Gastrocnemius medialis (tissue), 4 donors: ENCODE data around the gene USP28. TPM values are rescaled to one million over a fixed set of nuclear protein-coding genes. Genes with fewer than 3 reads are reported as not detected.

ENCODE experiments used
- ATAC-seq, 2 donors: fragments of 150-250 bp; one replicate each; pipeline ENCODE4 v1.9.1; 2016
- DNase-seq, 2 donors: peaks; one replicate each; pipeline ENCODE4 v3.0.0-alpha.2; 2019
- H3K27ac ChIP-seq, 4 donors: fragments of 200-600 bp; sonication (generic); 1 replicate in 1 of 4; 2 replicates in 3 of 4; pipeline ENCODE4 v1.5.1; 2016 to 2018; ENCODE audit warnings: mild to moderate bottlenecking in 2 of 4, moderate library complexity in 1 of 4
- H3K27me3 ChIP-seq, 3 donors: fragments of 200-600 bp; sonication (generic) in 2 of 3; 1 replicate in 1 of 3; 2 replicates in 2 of 3; pipeline versions ENCODE4 v1.5.1 to v1.6.0; 2016 to 2019; ENCODE audit warnings: mild to moderate bottlenecking in 1 of 3, moderate library complexity in 1 of 3
- H3K36me3 ChIP-seq, 2 donors: fragments of 200-600 bp; sonication (generic) in 1 of 2; one replicate each; pipeline ENCODE4 v1.5.1; 2017 to 2018
- H3K4me1 ChIP-seq, 2 donors: fragments of 200-600 bp; sonication (generic) in 1 of 2; one replicate each; pipeline ENCODE4 v1.5.1; 2016 to 2017; ENCODE audit warnings: mild to moderate bottlenecking in 2 of 2
- H3K4me3 ChIP-seq, 4 donors: fragments of 200-600 bp; sonication (generic) in 3 of 4; 1 replicate in 1 of 4; 2 replicates in 3 of 4; pipeline ENCODE4 v1.5.1; 2016 to 2019; ENCODE audit warnings: mild to moderate bottlenecking in 2 of 4
- H3K9me3 ChIP-seq, 3 donors: fragments of 200-600 bp; sonication (generic) in 2 of 3; 1 replicate in 1 of 3; 2 replicates in 2 of 3; pipeline ENCODE4 v1.5.1; 2016 to 2019
- CTCF ChIP-seq, 5 experiments: fragments of 450-650 bp in 3 of 5; fragments of 200-600 bp in 2 of 5; sonication (generic) in 2 of 5; IDR thresholded peaks in 4 of 5; conservative IDR thresholded peaks in 1 of 5; 1 replicate in 4 of 5; 2 replicates in 1 of 5; pipeline ENCODE4 v1.5.1; 2016 to 2019; ENCODE audit warnings: antibody characterized with exemption in 5 of 5, mild to moderate bottlenecking in 3 of 5, moderate library complexity in 3 of 5
- POLR2A ChIP-seq, 2 donors: fragments of 450-650 bp; IDR thresholded peaks; one replicate each; pipeline ENCODE4 v1.6.1; 2017; ENCODE audit warnings: antibody characterized with exemption in 2 of 2, mild to moderate bottlenecking in 2 of 2, moderate library complexity in 2 of 2
- in situ Hi-C, 4 donors: fragments of 200-750 bp; cut with MboI; loops; one replicate each; pipeline versions ENCODE4 v1.15.0 to v1.8.0; 2017; ENCODE audit warnings: low sequenced_read_pairs in 4 of 4
- intact Hi-C: fragments of 100-400 bp; cut with DNase I; formaldehyde crosslinking; loops from one replicate; pipeline ENCODE4 v1.15.1; 2023; ENCODE audit warnings: low total_unique reads
- total RNA-seq, 4 donors: library from RNA; depleted of rRNA; stranded (reverse); fragments of >200 nt; gene quantifications; one replicate each; pipeline versions ENCODE4 v1.1.0 to v1.2.3, GENCODE V29; 2016

Gene USP28
- total RNA-seq, 4 donors from 2014 or later: 56.7 to 141 (median 80.4) TPM

GRCh38 chr11:113818426-113818825 lies 56.9 kb downstream of the USP28 start:
- H3K36me3 ChIP-seq: peaks cover 0 to 87% of the 10 kb centered on the region in 2 donors
- in situ Hi-C loops (no loop called here), intact Hi-C loops (no loop called here)
- H3K27ac ChIP-seq: no peak overlapping the region
- no peaks in the 10 kb centered on the region for H3K9me3 ChIP-seq
- H3K4me3 ChIP-seq: no peak overlapping the region
- no peak for ATAC-seq
- no peaks in the 10 kb centered on the region for H3K4me1 ChIP-seq
- no peak for TF ChIP-seq CTCF (IDR thresholded peaks at IDR 0.05 in 4 of 5, conservative IDR thresholded peaks at IDR 0.05 in 1 of 5)
- TF ChIP-seq POLR2A (IDR thresholded peaks at IDR 0.05): no peak
- DNase-seq: no peak
- no peaks in the 10 kb centered on the region for H3K27me3 ChIP-seq

GRCh38 chr11:113817626-113818025 lies 57.7 kb downstream of the USP28 start:
- intact Hi-C loops (no loop called here), in situ Hi-C loops (no loop called here)
- ATAC-seq (no peak), DNase-seq (no peak)
- no peaks in the 10 kb centered on the region for H3K4me1 ChIP-seq
- H3K36me3 ChIP-seq: peaks cover 0 to 87% of the 10 kb centered on the region in 2 donors
- no peak overlapping the region for H3K4me3 ChIP-seq
- no peaks in the 10 kb centered on the region for H3K27me3 ChIP-seq
- H3K9me3 ChIP-seq: no peaks in the 10 kb centered on the region
- no peak for TF ChIP-seq POLR2A (IDR thresholded peaks at IDR 0.05)
- TF ChIP-seq CTCF (IDR thresholded peaks at IDR 0.05 in 4 of 5, conservative IDR thresholded peaks at IDR 0.05 in 1 of 5): no peak
- H3K27ac ChIP-seq: no peak overlapping the region

GRCh38 chr11:113817162-113817561 lies 58.2 kb downstream of the USP28 start:
- in situ Hi-C loops (no loop called here), intact Hi-C loops (no loop called here)
- Histone ChIP-seq H3K4me1 (no peaks in the 10 kb centered on the region), H3K27ac (no peak overlapping the region), H3K9me3 (no peaks in the 10 kb centered on the region), H3K4me3 (no peak overlapping the region), H3K27me3 (no peaks in the 10 kb centered on the region), H3K36me3 (peaks cover 0 to 87% of the 10 kb centered on the region in 2 donors)
- TF ChIP-seq POLR2A (IDR thresholded peaks at IDR 0.05): no peak
- ATAC-seq (no peak), DNase-seq (no peak)

GRCh38 chr11:113814181-113814580 lies 61.2 kb downstream of the USP28 start:
- H3K4me1 ChIP-seq: no peaks in the 10 kb centered on the region
- H3K27me3 ChIP-seq: no peaks in the 10 kb centered on the region
- H3K27ac ChIP-seq: no peak overlapping the region
- peaks cover 0 to 85% of the 10 kb centered on the region in 2 donors for H3K36me3 ChIP-seq
- H3K9me3 ChIP-seq: no peaks in the 10 kb centered on the region
- DNase-seq (no peak), ATAC-seq (no peak)
- TF ChIP-seq POLR2A (IDR thresholded peaks at IDR 0.05): no peak
- TF ChIP-seq CTCF (IDR thresholded peaks at IDR 0.05 in 4 of 5, conservative IDR thresholded peaks at IDR 0.05 in 1 of 5): no peak
- no peak overlapping the region for H3K4me3 ChIP-seq
- intact Hi-C loops: no loop called here
- in situ Hi-C loops: no loop called here

- H3K27ac ChIP-seq: no peak overlapping the region
- no peak for ATAC-seq
- peaks cover 0 to 96% of the 10 kb centered on the region in 2 donors for H3K36me3 ChIP-seq
- TF ChIP-seq CTCF (IDR thresholded peaks at IDR 0.05 in 4 of 5, conservative IDR thresholded peaks at IDR 0.05 in 1 of 5) (no peak), POLR2A (IDR thresholded peaks at IDR 0.05) (no peak)
- intact Hi-C loops (no loop called here), in situ Hi-C loops (no loop called here)
- H3K4me3 ChIP-seq: no peak overlapping the region
- no peaks in the 10 kb centered on the region for H3K9me3 ChIP-seq
- H3K27me3 ChIP-seq: no peaks in the 10 kb centered on the region
- DNase-seq: no peak
- H3K4me1 ChIP-seq: no peaks in the 10 kb centered on the region
These were observed 66.4 kb downstream of the USP28 start for GRCh38 chr11:113808931-113809330.
